ENCODE measurements around the gene CLNS1A. TPM values are rescaled to one million over a fixed set of nuclear protein-coding genes. Genes with fewer than 3 reads are reported as not detected.

Gene CLNS1A
- total RNA-seq, 2 donors from 2014 or later, result 146 to 151 TPM

- no peak overlapping the region for H3K4me3 ChIP-seq (ENCODE audit: low read length)
- H3K27ac Mint-ChIP-seq, result no peak overlapping the region
- no peaks in the 10 kb centered on the region for H3K4me1 ChIP-seq (ENCODE audit: control insufficient read depth, insufficient read depth, low read length)
- no peak overlapping the region for H3K4me3 Mint-ChIP-seq
- H3K9me3 ChIP-seq (ENCODE audit: control insufficient read depth, low read length), result no peaks in the 10 kb centered on the region
- no peak for DNase-seq
- 100% methylated on average over 1 to 4 of the region's 4 CpGs for WGBS, 2 experiments (ENCODE audit: insufficient coverage in 1 of 2, insufficient read length in 1 of 2)
- no peak overlapping the region for H3K9ac ChIP-seq (ENCODE audit: extremely low read depth, low read length, poor library complexity, severe bottlenecking)
- peaks cover 48% of the 10 kb centered on the region for H3K36me3 Mint-ChIP-seq (ENCODE audit: low read depth)
- TF ChIP-seq, protein P1, sequence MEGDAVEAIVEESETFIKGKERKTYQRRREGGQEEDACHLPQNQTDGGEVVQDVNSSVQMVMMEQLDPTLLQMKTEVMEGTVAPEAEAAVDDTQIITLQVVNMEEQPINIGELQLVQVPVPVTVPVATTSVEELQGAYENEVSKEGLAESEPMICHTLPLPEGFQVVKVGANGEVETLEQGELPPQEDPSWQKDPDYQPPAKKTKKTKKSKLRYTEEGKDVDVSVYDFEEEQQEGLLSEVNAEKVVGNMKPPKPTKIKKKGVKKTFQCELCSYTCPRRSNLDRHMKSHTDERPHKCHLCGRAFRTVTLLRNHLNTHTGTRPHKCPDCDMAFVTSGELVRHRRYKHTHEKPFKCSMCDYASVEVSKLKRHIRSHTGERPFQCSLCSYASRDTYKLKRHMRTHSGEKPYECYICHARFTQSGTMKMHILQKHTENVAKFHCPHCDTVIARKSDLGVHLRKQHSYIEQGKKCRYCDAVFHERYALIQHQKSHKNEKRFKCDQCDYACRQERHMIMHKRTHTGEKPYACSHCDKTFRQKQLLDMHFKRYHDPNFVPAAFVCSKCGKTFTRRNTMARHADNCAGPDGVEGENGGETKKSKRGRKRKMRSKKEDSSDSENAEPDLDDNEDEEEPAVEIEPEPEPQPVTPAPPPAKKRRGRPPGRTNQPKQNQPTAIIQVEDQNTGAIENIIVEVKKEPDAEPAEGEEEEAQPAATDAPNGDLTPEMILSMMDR (conservative IDR thresholded peaks at IDR 0.05), result no peak
- no peaks in the 10 kb centered on the region for H3K27me3 Mint-ChIP-seq (ENCODE audit: insufficient read depth)
- H3K27ac ChIP-seq (ENCODE audit: low read depth, low read length), result no peak overlapping the region
- no peaks in the 10 kb centered on the region for H3K27me3 ChIP-seq (ENCODE audit: control insufficient read depth, insufficient read depth, low read length, poor library complexity, severe bottlenecking)
- H3K4me1 Mint-ChIP-seq, result no peaks in the 10 kb centered on the region
- H3K36me3 ChIP-seq (ENCODE audit: control insufficient read depth, insufficient read depth, low read length), result peaks cover 52% of the 10 kb centered on the region
- no peaks in the 10 kb centered on the region for H3K9me3 Mint-ChIP-seq
These were observed 7.4 kb downstream of the CLNS1A start for GRCh38 chr11:77630157-77630710.

- Mint-ChIP-seq H3K4me3 (no peak overlapping the region), H3K36me3 (ENCODE audit: low read depth) (peaks cover 62% of the 10 kb centered on the region)
- peak; percentile 45 for DNase-seq
These were observed 17.9 kb downstream of the CLNS1A start for GRCh38 chr11:77619576-77620198.

GRCh38 chr11:77617892-77618291 lies 19.7 kb downstream of the CLNS1A start:
- no peak for DNase-seq
- Histone ChIP-seq H3K9ac (ENCODE audit: extremely low read depth, low read length, poor library complexity, severe bottlenecking) (no peak overlapping the region), H3K36me3 (ENCODE audit: control insufficient read depth, insufficient read depth, low read length) (peaks cover 76% of the 10 kb centered on the region), H3K27me3 (ENCODE audit: control insufficient read depth, insufficient read depth, low read length, poor library complexity, severe bottlenecking) (no peaks in the 10 kb centered on the region), H3K4me1 (ENCODE audit: control insufficient read depth, insufficient read depth, low read length) (no peaks in the 10 kb centered on the region), H3K4me3 (ENCODE audit: low read length) (no peak overlapping the region), H3K27ac (ENCODE audit: low read depth, low read length) (no peak overlapping the region), H3K9me3 (ENCODE audit: control insufficient read depth, low read length) (no peaks in the 10 kb centered on the region)
- TF ChIP-seq, protein P1 (conservative IDR thresholded peaks at IDR 0.05), result no peak
- H3K27ac Mint-ChIP-seq, result no peak overlapping the region
- H3K27me3 Mint-ChIP-seq (ENCODE audit: insufficient read depth), result no peaks in the 10 kb centered on the region
- H3K36me3 Mint-ChIP-seq (ENCODE audit: low read depth), result peaks cover 59% of the 10 kb centered on the region
- WGBS, 2 experiments (ENCODE audit: insufficient coverage in 1 of 2, insufficient read length in 1 of 2), result 76 to 88% methylated on average over 1 to 2 of the region's 3 CpGs
- H3K4me3 Mint-ChIP-seq, result no peak overlapping the region
- H3K4me1 Mint-ChIP-seq, result no peaks in the 10 kb centered on the region
- no peaks in the 10 kb centered on the region for H3K9me3 Mint-ChIP-seq

More at GRCh38 chr11:77619576-77620198, 17.9 kb downstream of the CLNS1A start:
- Mint-ChIP-seq H3K9me3 (no peaks in the 10 kb centered on the region), H3K4me1 (no peaks in the 10 kb centered on the region), H3K27me3 (ENCODE audit: insufficient read depth) (no peaks in the 10 kb centered on the region), H3K27ac (no peak overlapping the region)
- Histone ChIP-seq H3K9ac (ENCODE audit: extremely low read depth, low read length, poor library complexity, severe bottlenecking) (no peak overlapping the region), H3K27me3 (ENCODE audit: control insufficient read depth, insufficient read depth, low read length, poor library complexity, severe bottlenecking) (no peaks in the 10 kb centered on the region), H3K9me3 (ENCODE audit: control insufficient read depth, low read length) (no peaks in the 10 kb centered on the region), H3K27ac (ENCODE audit: low read depth, low read length) (no peak overlapping the region), H3K4me3 (ENCODE audit: low read length) (no peak overlapping the region), H3K36me3 (ENCODE audit: control insufficient read depth, insufficient read depth, low read length) (peaks cover 70% of the 10 kb centered on the region), H3K4me1 (ENCODE audit: control insufficient read depth, insufficient read depth, low read length) (no peaks in the 10 kb centered on the region)
- 92 to 100% methylated on average over 1 to 3 of the region's 3 CpGs for WGBS, 2 experiments (ENCODE audit: insufficient coverage in 1 of 2, insufficient read length in 1 of 2)
- TF ChIP-seq, protein P1 (conservative IDR thresholded peaks at IDR 0.05), result peak; percentile 88
